ENCODE data around the gene TPP1.

DNA sequence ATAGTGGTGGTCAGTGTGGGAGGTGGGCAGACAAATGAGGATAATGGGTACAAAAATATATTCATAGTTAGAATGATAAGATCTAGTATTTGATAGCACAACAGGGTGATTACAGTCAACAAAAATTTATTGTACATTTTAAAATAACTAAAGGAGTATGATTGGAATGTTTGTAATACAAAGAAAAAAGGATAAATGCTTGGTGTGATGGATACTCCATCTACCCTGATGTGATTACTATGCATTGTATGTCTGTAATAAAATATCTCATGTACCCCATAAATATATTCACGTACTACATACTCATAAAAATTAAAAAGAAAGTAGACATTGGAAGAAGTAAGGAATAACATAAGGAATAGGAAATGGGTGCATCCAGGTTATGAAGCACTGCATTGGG, 31.2 kb downstream of the TPP1 start:
- TF ChIP-seq, protein P1, sequence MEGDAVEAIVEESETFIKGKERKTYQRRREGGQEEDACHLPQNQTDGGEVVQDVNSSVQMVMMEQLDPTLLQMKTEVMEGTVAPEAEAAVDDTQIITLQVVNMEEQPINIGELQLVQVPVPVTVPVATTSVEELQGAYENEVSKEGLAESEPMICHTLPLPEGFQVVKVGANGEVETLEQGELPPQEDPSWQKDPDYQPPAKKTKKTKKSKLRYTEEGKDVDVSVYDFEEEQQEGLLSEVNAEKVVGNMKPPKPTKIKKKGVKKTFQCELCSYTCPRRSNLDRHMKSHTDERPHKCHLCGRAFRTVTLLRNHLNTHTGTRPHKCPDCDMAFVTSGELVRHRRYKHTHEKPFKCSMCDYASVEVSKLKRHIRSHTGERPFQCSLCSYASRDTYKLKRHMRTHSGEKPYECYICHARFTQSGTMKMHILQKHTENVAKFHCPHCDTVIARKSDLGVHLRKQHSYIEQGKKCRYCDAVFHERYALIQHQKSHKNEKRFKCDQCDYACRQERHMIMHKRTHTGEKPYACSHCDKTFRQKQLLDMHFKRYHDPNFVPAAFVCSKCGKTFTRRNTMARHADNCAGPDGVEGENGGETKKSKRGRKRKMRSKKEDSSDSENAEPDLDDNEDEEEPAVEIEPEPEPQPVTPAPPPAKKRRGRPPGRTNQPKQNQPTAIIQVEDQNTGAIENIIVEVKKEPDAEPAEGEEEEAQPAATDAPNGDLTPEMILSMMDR (IDR thresholded peaks at IDR 0.05) = no peak
- no peak for TF ChIP-seq POLR2A (IDR thresholded peaks at IDR 0.05)

Data from thyroid gland (tissue), 4 donors.